ENCODE measurements around the gene TFEB.

The TFEB gene

GRCh38 chr6:41702771-41703494, 32.5 kb downstream of the TFEB start:
- CTCF ChIA-PET = interaction anchor here (1.0 to 12.2 kb wide), 6 partner anchors 9 to 73 kb away, joined by 3 to 264 read pairs (median 10); partner anchors contain the start of gene TFEB
- TF ChIP-seq CTCF (IDR thresholded peaks at IDR 0.05; ENCODE audit: control extremely low read depth, extremely low read depth, low read depth, missing control alignments) = no peak
- POLR2A ChIA-PET = no interaction called here
- no peak for DNase-seq (ENCODE audit: extremely low spot score)

- ChIA-PET POLR2A (no interaction called here), CTCF (interaction anchor here (1.0 to 12.2 kb wide), 5 partner anchors 8 to 29 kb away, joined by 3 to 264 read pairs (median 4); partner anchors contain the start of gene TFEB)
- TF ChIP-seq CTCF (IDR thresholded peaks at IDR 0.05; ENCODE audit: control extremely low read depth, extremely low read depth, low read depth, missing control alignments) = no peak
- no peak for DNase-seq (ENCODE audit: extremely low spot score)
Measured at GRCh38 chr6:41702089-41702745, 33.2 kb downstream of the TFEB start.

- TF ChIP-seq CTCF (IDR thresholded peaks at IDR 0.05; ENCODE audit: control extremely low read depth, extremely low read depth, low read depth, missing control alignments) = no peak
- ChIA-PET CTCF (interaction anchor here (1.0 to 12.2 kb wide), 4 partner anchors 15 to 98 kb away, joined by 3 to 264 read pairs (median 6); partner anchors contain the start of gene TFEB), POLR2A (no interaction called here)
- DNase-seq (ENCODE audit: extremely low spot score) = no peak
Measured at GRCh38 chr6:41700463-41701347, 34.7 kb downstream of the TFEB start.

- POLR2A ChIA-PET = no interaction called here
- no peak for TF ChIP-seq CTCF (IDR thresholded peaks at IDR 0.05; ENCODE audit: control extremely low read depth, extremely low read depth, low read depth, missing control alignments)
- DNase-seq (ENCODE audit: extremely low spot score) = no peak
- CTCF ChIA-PET = interaction anchor here (1.0 to 12.2 kb wide), 5 partner anchors 14 to 332 kb away, joined by 3 to 264 read pairs (median 6); partner anchors contain the start of genes TFEB and TOMM6
Measured at GRCh38 chr6:41699063-41699462, 36.3 kb downstream of the TFEB start.

GRCh38 chr6:41697861-41698781, 37.3 kb downstream of the TFEB start:
- POLR2A ChIA-PET = no interaction called here
- CTCF ChIA-PET = interaction anchor here (0.9 to 1.5 kb wide), 3 partner anchors 11 to 90 kb away, joined by 3 to 6 read pairs (median 3); partner anchors contain the start of gene TOMM6
- no peak for DNase-seq (ENCODE audit: extremely low spot score)
- TF ChIP-seq CTCF (IDR thresholded peaks at IDR 0.05; ENCODE audit: control extremely low read depth, extremely low read depth, low read depth, missing control alignments) = no peak
